Prostate gland (tissue), 2 donors: ENCODE data around the gene PDSS2.

ENCODE experiments used
- CTCF ChIP-seq, 4 experiments: fragments of 200-600 bp in 2 of 4; fragments of 450-650 bp in 2 of 4; sonication (generic) in 2 of 4; IDR thresholded peaks; 1 replicate in 3 of 4; 2 replicates in 1 of 4; pipeline ENCODE4 v1.5.1; 2016 to 2019; ENCODE audit warnings: antibody characterized with exemption in 4 of 4, mild to moderate bottlenecking in 2 of 4, moderate library complexity in 2 of 4
- POLR2AphosphoS5 ChIP-seq: sonication (generic); formaldehyde crosslinking; IDR thresholded peaks from one replicate; pipeline ENCODE4 v1.6.1; 2017; ENCODE audit warnings: antibody characterized with exemption

GRCh38 chr6:107235511-107235910 lies 223.9 kb downstream of the PDSS2 start:
- TF ChIP-seq CTCF (IDR thresholded peaks at IDR 0.05), result no peak
- no peak for TF ChIP-seq POLR2AphosphoS5
